IMR-90 (cell line): ENCODE data around the gene RPS6KL1. TPM values are rescaled to one million over a fixed set of nuclear protein-coding genes. Genes with fewer than 3 reads are reported as not detected.

ENCODE experiments used
- ATAC-seq: fragments of 200-7000 bp; cut with Tn5 transposase; 2 replicates; pipeline ENCODE4 v1.9.1; 2020; ENCODE audit warnings: low read depth, mild to moderate bottlenecking, moderate library complexity
- BruUV-seq: library from RNA; stranded (reverse); fragments of 400-500 nt; replicated peaks from 2 replicates; lab custom pipeline; 2021; lab: Mats Ljungman, UMichigan
- CTCF ChIA-PET: fragments of 300-600 bp; formaldehyde crosslinking; extraction: SDS; loops from one replicate; lab custom pipeline; 2021; ENCODE audit warnings: antibody characterized with exemption; lab: Yijun Ruan, JAX
- POLR2A ChIA-PET: fragments of 300-600 bp; sonication (Branson Sonifier 250); formaldehyde crosslinking; loops from one replicate; lab custom pipeline; 2022; ENCODE audit warnings: antibody characterized with exemption; ENCODE audit not compliant: unreplicated experiment; lab: Charles Lee
- DNase-seq: peaks from one replicate; pipeline ENCODE4 v3.0.0; 2013
- H2AFZ ChIP-seq: replicated peaks from 2 replicates; pipeline ENCODE3; 2013; ENCODE audit warnings: low read length, mild to moderate bottlenecking; ENCODE audit not compliant: poor library complexity
- H2AK5ac ChIP-seq: 2 replicates; pipeline ENCODE4 v1.6.1; 2013; ENCODE audit warnings: low read depth, low read length, inconsistent platforms
- H2AK9ac ChIP-seq: replicated peaks from 2 replicates; pipeline ENCODE3; 2013; ENCODE audit warnings: mild to moderate bottlenecking, low read depth, low read length, moderate library complexity; ENCODE audit not compliant: poor library complexity
- H2BK120ac ChIP-seq: 2 replicates; pipeline ENCODE4 v1.6.1; 2013; ENCODE audit warnings: low read depth, low read length, inconsistent platforms
- H2BK15ac ChIP-seq: 3 replicates; pipeline ENCODE4 v1.6.1; 2013; ENCODE audit warnings: low read depth, low read length, inconsistent platforms
- H2BK20ac ChIP-seq: 2 replicates; pipeline ENCODE4 v1.6.1; 2013; ENCODE audit warnings: low read depth, mild to moderate bottlenecking, inconsistent platforms, low read length, moderate library complexity
- H2BK5ac ChIP-seq: 2 replicates; pipeline ENCODE4 v1.6.1; 2013; ENCODE audit warnings: mild to moderate bottlenecking, low read depth, low read length, inconsistent platforms; ENCODE audit not compliant: poor library complexity, severe bottlenecking
- H3K14ac ChIP-seq: replicated peaks from 2 replicates; pipeline ENCODE4 v1.6.1; 2013; ENCODE audit warnings: low read depth, low read length, inconsistent platforms
- H3K18ac ChIP-seq: 2 replicates; pipeline ENCODE4 v1.6.1; 2013; ENCODE audit warnings: low read depth, low read length, control low read depth
- H3K23ac ChIP-seq: 2 replicates; pipeline ENCODE4 v1.6.1; 2013; ENCODE audit warnings: low read depth, low read length, inconsistent platforms
- H3K27ac ChIP-seq: 2 replicates; pipeline ENCODE4 v1.5.1; 2013; ENCODE audit warnings: mild to moderate bottlenecking, control low read depth, low read length; ENCODE audit not compliant: insufficient read depth
- H3K27me3 ChIP-seq: 2 replicates; pipeline ENCODE4 v1.6.1; 2013; ENCODE audit warnings: low read length; ENCODE audit not compliant: control insufficient read depth, insufficient read depth
- H3K36me3 ChIP-seq: 2 replicates; pipeline ENCODE4 v1.6.1; 2013; ENCODE audit warnings: low read length, mixed read lengths; ENCODE audit not compliant: control insufficient read depth, insufficient read depth
- H3K4ac ChIP-seq: 2 replicates; pipeline ENCODE4 v1.6.1; 2013; ENCODE audit warnings: low read depth, low read length, inconsistent platforms
- H3K4me1 ChIP-seq: 2 replicates; pipeline ENCODE4 v1.6.1; 2013; ENCODE audit warnings: low read length, mixed read lengths; ENCODE audit not compliant: control insufficient read depth, insufficient read depth
- H3K4me2 ChIP-seq: 2 replicates; pipeline ENCODE4 v1.6.1; 2013; ENCODE audit warnings: low read depth, mild to moderate bottlenecking, control low read depth, low read length, moderate library complexity
- H3K4me3 ChIP-seq: 2 replicates; pipeline ENCODE4 v1.5.1; 2013; ENCODE audit warnings: low read depth, mild to moderate bottlenecking, control low read depth, low read length, moderate library complexity; ENCODE audit not compliant: insufficient read depth
- H3K56ac ChIP-seq: 2 replicates; pipeline ENCODE4 v1.6.1; 2013; ENCODE audit warnings: low read length, inconsistent platforms; ENCODE audit not compliant: insufficient read depth; ENCODE audit errors: extremely low read depth
- H3K79me1 ChIP-seq, 2 experiments: 2 replicates each; pipeline ENCODE4 v1.6.1; 2013; ENCODE audit warnings: low read length in 2 of 2, inconsistent platforms in 1 of 2, low read depth in 1 of 2
- H3K9ac ChIP-seq: 2 replicates; pipeline ENCODE4 v1.6.1; 2013; ENCODE audit warnings: low read depth, low read length, control low read depth
- H3K9me1 ChIP-seq: 2 replicates; pipeline ENCODE4 v1.6.1; 2013; ENCODE audit warnings: low read length, inconsistent platforms; ENCODE audit not compliant: insufficient read depth
- H3K9me3 ChIP-seq: 2 replicates; pipeline ENCODE4 v1.6.1; 2013; ENCODE audit warnings: low read length; ENCODE audit not compliant: control insufficient read depth, insufficient read depth
- H4K20me1 ChIP-seq: 2 replicates; pipeline ENCODE4 v1.6.1; 2013; ENCODE audit warnings: low read length, inconsistent platforms; ENCODE audit not compliant: insufficient read depth
- H4K5ac ChIP-seq: 2 replicates; pipeline ENCODE4 v1.6.1; 2013; ENCODE audit warnings: mild to moderate bottlenecking, low read depth, low read length, control low read depth
- H4K8ac ChIP-seq, 2 experiments: 2 replicates each; pipeline ENCODE4 v1.6.1; 2013; ENCODE audit warnings: low read depth in 2 of 2, low read length in 2 of 2, control low read depth in 1 of 2, inconsistent platforms in 1 of 2
- H4K91ac ChIP-seq: 2 replicates; pipeline ENCODE4 v1.6.1; 2013; ENCODE audit warnings: low read depth, low read length, inconsistent platforms; ENCODE audit not compliant: insufficient read depth
- BHLHE40 ChIP-seq: fragments of 150-350 bp; IDR thresholded peaks from 2 replicates; pipeline ENCODE4 v1.6.1; 2016; ENCODE audit warnings: mild to moderate bottlenecking, low read depth, low read length
- CEBPB ChIP-seq: IDR thresholded peaks from 2 replicates; pipeline ENCODE4 v1.6.1; 2012; ENCODE audit warnings: low read depth, low read length, improper control_type of control experiment
- CHD1 ChIP-seq: IDR thresholded peaks from 2 replicates; pipeline ENCODE4 v1.6.1; 2012; ENCODE audit warnings: low read depth, low read length, improper control_type of control experiment
- FOS ChIP-seq: fragments of 150-350 bp; IDR thresholded peaks from 2 replicates; pipeline ENCODE4 v1.6.1; 2016; ENCODE audit warnings: low read depth, low read length
- MAFK ChIP-seq: IDR thresholded peaks from 2 replicates; pipeline ENCODE4 v1.6.1; 2012; ENCODE audit warnings: low read depth, low read length, improper control_type of control experiment
- MAZ ChIP-seq: IDR thresholded peaks from 2 replicates; pipeline ENCODE4 v1.6.1; 2012; ENCODE audit warnings: low read depth, mild to moderate bottlenecking, low read length, improper control_type of control experiment, moderate library complexity, borderline replicate concordance
- MXI1 ChIP-seq: IDR thresholded peaks from 2 replicates; pipeline ENCODE4 v1.6.1; 2012; ENCODE audit warnings: low read depth, mild to moderate bottlenecking, low read length, moderate library complexity, borderline replicate concordance
- NFE2L2 ChIP-seq: fragments of 150-350 bp; IDR thresholded peaks from 2 replicates; pipeline ENCODE4 v1.6.1; 2016; ENCODE audit warnings: low read depth, mild to moderate bottlenecking, low read length
- POLR2A ChIP-seq: IDR thresholded peaks from 2 replicates; pipeline ENCODE4 v1.6.1; 2012; ENCODE audit warnings: mild to moderate bottlenecking, low read depth, low read length
- RAD21 ChIP-seq: IDR thresholded peaks from 2 replicates; pipeline ENCODE4 v1.6.1; 2012; ENCODE audit warnings: low read length, improper control_type of control experiment
- RCOR1 ChIP-seq: IDR thresholded peaks from 2 replicates; pipeline ENCODE4 v1.6.1; 2012; ENCODE audit warnings: mild to moderate bottlenecking, low read length, improper control_type of control experiment; ENCODE audit not compliant: insufficient replicate concordance
- RFX5 ChIP-seq: IDR thresholded peaks from 2 replicates; pipeline ENCODE4 v1.8.0; 2012; ENCODE audit warnings: low read depth, mild to moderate bottlenecking, low read length, moderate library complexity
- SMC3 ChIP-seq: fragments of 150-350 bp; IDR thresholded peaks from 2 replicates; pipeline ENCODE4 v1.6.1; 2016; ENCODE audit warnings: low read depth, mild to moderate bottlenecking, antibody characterized with exemption, low read length, moderate library complexity
- WGBS, 2 experiments: methylation state at CpG; one replicate each; pipeline versions ENCODE4 v1.1.5 to v1.1.7; 2013; ENCODE audit warnings: missing lambda C conversion rate in 2 of 2; ENCODE audit not compliant: insufficient read length in 1 of 2; ENCODE audit errors: extremely low coverage in 2 of 2; 5-methylcytosine and 5-hydroxymethylcytosine counted together
- dilution Hi-C: fragments of 300-500 bp; cut with HindIII; formaldehyde crosslinking; loops from one replicate; pipeline ENCODE4 v1.14.3; 2018; ENCODE audit warnings: low sequenced_read_pairs; ENCODE audit not compliant: unreplicated experiment
- in situ Hi-C: fragments of 300-500 bp; cut with MboI; formaldehyde crosslinking; loops from 3 replicates; pipeline ENCODE4 v1.14.3; 2019; ENCODE audit warnings: low sequenced_read_pairs, inconsistent platforms, mixed read lengths
- intact Hi-C: fragments of 100-400 bp; cut with micrococcal nuclease; formaldehyde crosslinking; loops from 2 replicates; pipeline ENCODE4 v1.10.0; 2022
- polyA plus RNA-seq, 3 experiments: library from polyadenylated mRNA; depleted of rRNA; stranded (reverse); fragments of >200 nt; gene quantifications; 2 replicates each; pipeline ENCODE4 v1.2.3, GENCODE V29; 2012; ENCODE audit warnings: low replicate concordance in 1 of 3
- total RNA-seq: library from RNA; depleted of rRNA; stranded (reverse); fragments of >200 nt; gene quantifications from 2 replicates; pipeline ENCODE4 v1.2.3, GENCODE V29; 2012
- TF ChIP-seq, protein P1 (sequence below): fragments of 150-350 bp; IDR thresholded peaks from 2 replicates; pipeline ENCODE4 v1.6.1; 2016; ENCODE audit warnings: low read depth, mild to moderate bottlenecking, low read length, moderate library complexity, borderline replicate concordance
- TF ChIP-seq, protein P2 (sequence below): conservative IDR thresholded peaks from 2 replicates; pipeline ENCODE4 v1.5.1; 2012; ENCODE audit warnings: mild to moderate bottlenecking, low read depth, low read length, improper control_type of control experiment
- TF ChIP-seq, protein P3 (sequence below): fragments of 150-350 bp; IDR thresholded peaks from 2 replicates; pipeline ENCODE4 v1.6.1; 2017; ENCODE audit warnings: mild to moderate bottlenecking, antibody characterized with exemption, low read length, low read depth

Gene RPS6KL1
- total and polyA plus RNA-seq, 2 of the 4 experiments (the other 2 are of a cell fraction) = 0.72 to 1.7 TPM

DNA sequence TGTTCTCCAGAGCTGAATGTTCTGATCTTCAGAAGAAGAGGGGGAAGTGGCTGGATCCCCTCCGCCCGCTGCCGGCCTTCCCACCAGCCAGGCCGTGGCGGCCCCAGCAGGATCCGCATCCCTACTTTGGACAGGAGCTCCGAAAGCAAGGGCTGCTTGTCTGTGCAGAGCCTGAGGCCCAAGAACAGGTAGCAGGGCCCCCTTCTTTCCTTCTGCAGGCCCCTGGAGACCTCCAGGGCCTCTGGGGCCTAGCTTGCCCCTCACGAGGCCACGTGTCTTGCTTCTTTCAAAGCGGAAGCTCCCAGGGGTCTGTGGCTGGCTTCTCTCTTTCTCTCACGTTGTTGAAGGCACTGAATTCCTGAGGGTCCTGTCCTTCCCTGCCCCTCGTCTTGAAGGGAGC is 19.1 kb upstream of the RPS6KL1 start:
- CTCF ChIA-PET = interaction anchor here (1.5 kb wide), 1 partner anchor 146 kb away, joined by 7 read pairs; no protein-coding TSS in a partner anchor
- H3K4me2 ChIP-seq = no peak overlapping the region

More for the DNA sequence above, 19.1 kb upstream of the RPS6KL1 start:
- Histone ChIP-seq H3K9ac (no peak overlapping the region; the same call in 1 of the 2 replicates), H3K14ac (no peak overlapping the region), H3K4me1 (peaks cover 21% of the 10 kb centered on the region), H3K27ac (no peak overlapping the region; the same call in 1 of the 2 replicates), H4K8ac (peak overlapping the region; percentile 59 to 77; a peak in 2 of 4 replicates), H2AFZ (peak overlapping the region; percentile 92), H3K4ac (peak overlapping the region; percentile 64; the same call in 1 of the 2 replicates), H4K5ac (peak overlapping the region; percentile 86), H2BK20ac (no peak overlapping the region), H3K18ac (no peak overlapping the region), H3K36me3 (no peaks in the 10 kb centered on the region), H3K56ac (no peak overlapping the region; the same call in 1 of the 2 replicates), H2BK120ac (peak overlapping the region; percentile 24; the same call in 1 of the 2 replicates), H2BK15ac (no peak overlapping the region; the same call in 2 of the 3 replicates), H3K27me3 (no peaks in the 10 kb centered on the region), H3K9me3 (no peaks in the 10 kb centered on the region), H3K4me3 (no peak overlapping the region), H2AK9ac (peak overlapping the region; percentile 17), H3K23ac (no peak overlapping the region), H4K91ac (peak overlapping the region; percentile 57; the same call in 1 of the 2 replicates), H2AK5ac (peak overlapping the region; percentile 53), H2BK5ac (peak overlapping the region; percentile 32), H4K20me1 (no peaks in the 10 kb centered on the region), H3K9me1 (peaks cover 18% of the 10 kb centered on the region), H3K79me1 (no peaks in the 10 kb centered on the region)
- no peak for DNase-seq
- BruUV-seq = no TSS peak
- dilution Hi-C loops (no loop called here), in situ Hi-C loops (no loop called here), intact Hi-C loops (loop anchor here (5.0 to 10.0 kb wide), 2 partner anchors 125 to 353 kb away; partner anchors contain the start of gene ZC2HC1C)
- WGBS, 2 experiments = 86% methylated on average over 4 of the region's 12 CpGs; no CpG with 5 or more reads in 1 of the 2 experiments
- POLR2A ChIA-PET = no interaction called here
- no peak for ATAC-seq
- TF ChIP-seq BHLHE40 = no peak
- no peak for TF ChIP-seq MAFK
- TF ChIP-seq MAZ = no peak
- no peak for TF ChIP-seq MXI1
- TF ChIP-seq, protein P1, sequence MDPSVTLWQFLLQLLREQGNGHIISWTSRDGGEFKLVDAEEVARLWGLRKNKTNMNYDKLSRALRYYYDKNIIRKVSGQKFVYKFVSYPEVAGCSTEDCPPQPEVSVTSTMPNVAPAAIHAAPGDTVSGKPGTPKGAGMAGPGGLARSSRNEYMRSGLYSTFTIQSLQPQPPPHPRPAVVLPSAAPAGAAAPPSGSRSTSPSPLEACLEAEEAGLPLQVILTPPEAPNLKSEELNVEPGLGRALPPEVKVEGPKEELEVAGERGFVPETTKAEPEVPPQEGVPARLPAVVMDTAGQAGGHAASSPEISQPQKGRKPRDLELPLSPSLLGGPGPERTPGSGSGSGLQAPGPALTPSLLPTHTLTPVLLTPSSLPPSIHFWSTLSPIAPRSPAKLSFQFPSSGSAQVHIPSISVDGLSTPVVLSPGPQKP = no peak
- no peak for TF ChIP-seq CHD1
- no peak for TF ChIP-seq POLR2A
- TF ChIP-seq SMC3 = no peak
- no peak for TF ChIP-seq FOS
- TF ChIP-seq NFE2L2 = no peak
- no peak for TF ChIP-seq RFX5
- TF ChIP-seq, protein P2, sequence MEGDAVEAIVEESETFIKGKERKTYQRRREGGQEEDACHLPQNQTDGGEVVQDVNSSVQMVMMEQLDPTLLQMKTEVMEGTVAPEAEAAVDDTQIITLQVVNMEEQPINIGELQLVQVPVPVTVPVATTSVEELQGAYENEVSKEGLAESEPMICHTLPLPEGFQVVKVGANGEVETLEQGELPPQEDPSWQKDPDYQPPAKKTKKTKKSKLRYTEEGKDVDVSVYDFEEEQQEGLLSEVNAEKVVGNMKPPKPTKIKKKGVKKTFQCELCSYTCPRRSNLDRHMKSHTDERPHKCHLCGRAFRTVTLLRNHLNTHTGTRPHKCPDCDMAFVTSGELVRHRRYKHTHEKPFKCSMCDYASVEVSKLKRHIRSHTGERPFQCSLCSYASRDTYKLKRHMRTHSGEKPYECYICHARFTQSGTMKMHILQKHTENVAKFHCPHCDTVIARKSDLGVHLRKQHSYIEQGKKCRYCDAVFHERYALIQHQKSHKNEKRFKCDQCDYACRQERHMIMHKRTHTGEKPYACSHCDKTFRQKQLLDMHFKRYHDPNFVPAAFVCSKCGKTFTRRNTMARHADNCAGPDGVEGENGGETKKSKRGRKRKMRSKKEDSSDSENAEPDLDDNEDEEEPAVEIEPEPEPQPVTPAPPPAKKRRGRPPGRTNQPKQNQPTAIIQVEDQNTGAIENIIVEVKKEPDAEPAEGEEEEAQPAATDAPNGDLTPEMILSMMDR = no peak
- TF ChIP-seq RCOR1 = no peak
- TF ChIP-seq RAD21 = no peak
- TF ChIP-seq, protein P3, sequence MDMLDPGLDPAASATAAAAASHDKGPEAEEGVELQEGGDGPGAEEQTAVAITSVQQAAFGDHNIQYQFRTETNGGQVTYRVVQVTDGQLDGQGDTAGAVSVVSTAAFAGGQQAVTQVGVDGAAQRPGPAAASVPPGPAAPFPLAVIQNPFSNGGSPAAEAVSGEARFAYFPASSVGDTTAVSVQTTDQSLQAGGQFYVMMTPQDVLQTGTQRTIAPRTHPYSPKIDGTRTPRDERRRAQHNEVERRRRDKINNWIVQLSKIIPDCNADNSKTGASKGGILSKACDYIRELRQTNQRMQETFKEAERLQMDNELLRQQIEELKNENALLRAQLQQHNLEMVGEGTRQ = no peak
- TF ChIP-seq CEBPB = no peak
